Loucy (cell line): ENCODE data around the gene NTNG1.

Source experiments
- H2AFZ ChIP-seq: fragments of 200-600 bp; sonication (generic); 2 replicates; pipeline ENCODE4 v1.6.0; 2016; ENCODE audit warnings: antibody characterized with exemption, mild to moderate bottlenecking, low read length, moderate library complexity
- H3F3A ChIP-seq: fragments of 200-600 bp; 2 replicates; pipeline ENCODE4 v1.6.0; 2016; ENCODE audit warnings: antibody characterized with exemption, low read depth, mild to moderate bottlenecking
- H3K27me3 ChIP-seq: fragments of 200-600 bp; sonication (generic); 2 replicates; pipeline ENCODE4 v1.6.1; 2014; ENCODE audit warnings: low read length, mild to moderate bottlenecking; ENCODE audit not compliant: insufficient read depth, poor library complexity, severe bottlenecking
- H3K36me3 ChIP-seq: fragments of 200-600 bp; sonication (generic); 2 replicates; pipeline ENCODE4 v1.6.1; 2016; ENCODE audit warnings: low read length; ENCODE audit not compliant: insufficient read depth
- H3K4me1 ChIP-seq: fragments of 200-600 bp; sonication (generic); 2 replicates; pipeline ENCODE4 v1.5.1; 2014; ENCODE audit warnings: low read length, mild to moderate bottlenecking; ENCODE audit not compliant: insufficient read depth, poor library complexity, severe bottlenecking
- H3K4me2 ChIP-seq: fragments of 200-600 bp; sonication (generic); 2 replicates; pipeline ENCODE4 v1.6.0; 2014; ENCODE audit warnings: antibody characterized with exemption, low read length, low read depth, mild to moderate bottlenecking; ENCODE audit not compliant: poor library complexity, severe bottlenecking
- H3K4me3 ChIP-seq: fragments of 200-600 bp; sonication (generic); 2 replicates; pipeline ENCODE4 v1.5.1; 2014; ENCODE audit warnings: low read length, mild to moderate bottlenecking, mixed read lengths; ENCODE audit not compliant: poor library complexity, severe bottlenecking
- H3K79me2 ChIP-seq: fragments of 200-600 bp; sonication (generic); 2 replicates; pipeline ENCODE4 v1.6.1; 2014; ENCODE audit warnings: low read length; ENCODE audit not compliant: insufficient read depth
- H3K9ac ChIP-seq: fragments of 200-600 bp; sonication (generic); 2 replicates; pipeline ENCODE4 v1.6.0; 2014; ENCODE audit warnings: mild to moderate bottlenecking, low read depth, low read length, moderate library complexity; ENCODE audit not compliant: poor library complexity, severe bottlenecking
- H3K9me2 ChIP-seq: fragments of 200-600 bp; sonication (generic); replicated peaks from 2 replicates; pipeline ENCODE4 v1.6.1; 2016; ENCODE audit warnings: low read depth, low read length, mixed read lengths
- H3K9me3 ChIP-seq: fragments of 200-600 bp; sonication (generic); 2 replicates; pipeline ENCODE4 v1.6.1; 2014; ENCODE audit warnings: mild to moderate bottlenecking, antibody characterized with exemption, low read length, low read depth; ENCODE audit not compliant: insufficient read depth
- H4K20me1 ChIP-seq: fragments of 200-600 bp; sonication (generic); 2 replicates; pipeline ENCODE4 v1.6.0; 2014; ENCODE audit warnings: antibody characterized with exemption, low read length, mild to moderate bottlenecking; ENCODE audit not compliant: insufficient read depth, poor library complexity, severe bottlenecking
- EZH2phosphoT487 ChIP-seq: fragments of 200-600 bp; IDR thresholded peaks from 2 replicates; pipeline ENCODE4 v1.6.1; 2018; ENCODE audit warnings: antibody characterized with exemption, mild to moderate bottlenecking, moderate library complexity, borderline replicate concordance
- TF ChIP-seq, protein P1 (sequence below): fragments of 200-600 bp; sonication (generic); conservative IDR thresholded peaks from 2 replicates; pipeline ENCODE4 v1.5.1; 2014; ENCODE audit warnings: mild to moderate bottlenecking, antibody characterized with exemption, low read length

NTNG1 gene

DNA sequence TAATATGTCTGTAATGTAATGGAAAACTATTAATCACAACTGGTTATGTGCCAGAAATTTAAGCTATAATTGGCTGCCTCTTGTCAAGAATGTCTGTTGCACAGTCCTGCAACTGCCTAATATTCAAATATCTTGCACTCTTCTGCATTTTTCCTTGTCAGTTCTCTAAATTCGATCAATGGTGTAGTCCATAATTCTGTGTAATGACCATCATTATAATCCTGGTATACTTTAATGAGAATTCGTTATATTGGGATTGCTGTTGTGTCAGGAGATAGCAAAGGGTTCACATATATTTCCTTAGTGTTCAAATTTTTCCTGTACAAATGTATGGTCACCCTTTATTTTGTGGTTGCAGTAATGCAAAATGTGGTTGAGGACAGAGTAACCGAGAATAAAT, 4.8 kb downstream of the NTNG1 start:
- Histone ChIP-seq H3K27me3 (no peaks in the 10 kb centered on the region), H3K79me2 (no peaks in the 10 kb centered on the region), H3K9me3 (no peaks in the 10 kb centered on the region), H3K4me1 (no peaks in the 10 kb centered on the region), H3K9ac (no peak overlapping the region), H3K4me2 (no peak overlapping the region), H3K4me3 (no peak overlapping the region), H2AFZ (no peak overlapping the region), H3F3A (no peaks in the 10 kb centered on the region), H4K20me1 (no peaks in the 10 kb centered on the region), H3K36me3 (no peaks in the 10 kb centered on the region), H3K9me2 (no peaks in the 10 kb centered on the region)
- no peak for TF ChIP-seq EZH2phosphoT487
- TF ChIP-seq, protein P1, sequence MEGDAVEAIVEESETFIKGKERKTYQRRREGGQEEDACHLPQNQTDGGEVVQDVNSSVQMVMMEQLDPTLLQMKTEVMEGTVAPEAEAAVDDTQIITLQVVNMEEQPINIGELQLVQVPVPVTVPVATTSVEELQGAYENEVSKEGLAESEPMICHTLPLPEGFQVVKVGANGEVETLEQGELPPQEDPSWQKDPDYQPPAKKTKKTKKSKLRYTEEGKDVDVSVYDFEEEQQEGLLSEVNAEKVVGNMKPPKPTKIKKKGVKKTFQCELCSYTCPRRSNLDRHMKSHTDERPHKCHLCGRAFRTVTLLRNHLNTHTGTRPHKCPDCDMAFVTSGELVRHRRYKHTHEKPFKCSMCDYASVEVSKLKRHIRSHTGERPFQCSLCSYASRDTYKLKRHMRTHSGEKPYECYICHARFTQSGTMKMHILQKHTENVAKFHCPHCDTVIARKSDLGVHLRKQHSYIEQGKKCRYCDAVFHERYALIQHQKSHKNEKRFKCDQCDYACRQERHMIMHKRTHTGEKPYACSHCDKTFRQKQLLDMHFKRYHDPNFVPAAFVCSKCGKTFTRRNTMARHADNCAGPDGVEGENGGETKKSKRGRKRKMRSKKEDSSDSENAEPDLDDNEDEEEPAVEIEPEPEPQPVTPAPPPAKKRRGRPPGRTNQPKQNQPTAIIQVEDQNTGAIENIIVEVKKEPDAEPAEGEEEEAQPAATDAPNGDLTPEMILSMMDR = no peak

DNA sequence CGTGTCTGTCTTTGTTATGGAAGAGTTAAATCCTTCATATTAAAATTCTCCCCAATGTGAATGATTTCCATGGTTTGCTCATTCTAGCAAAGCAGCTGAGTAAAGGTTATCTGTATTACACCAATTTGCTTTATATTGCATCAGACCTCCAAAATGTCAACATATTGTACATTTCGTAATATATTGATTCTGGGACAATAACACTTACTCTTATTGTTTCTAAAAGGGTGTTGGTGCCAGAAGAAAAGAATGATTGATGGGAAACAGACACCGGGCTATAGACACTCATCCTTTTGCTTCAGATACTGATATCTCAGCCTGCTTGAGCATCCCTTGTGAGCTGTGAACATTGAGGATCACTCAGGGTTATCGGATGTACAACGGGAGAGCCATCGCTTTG, 7.0 kb downstream of the NTNG1 start:
- TF ChIP-seq, protein P1 = no peak
- no peak for TF ChIP-seq EZH2phosphoT487
- no peak overlapping the region for H3K9ac ChIP-seq

DNA sequence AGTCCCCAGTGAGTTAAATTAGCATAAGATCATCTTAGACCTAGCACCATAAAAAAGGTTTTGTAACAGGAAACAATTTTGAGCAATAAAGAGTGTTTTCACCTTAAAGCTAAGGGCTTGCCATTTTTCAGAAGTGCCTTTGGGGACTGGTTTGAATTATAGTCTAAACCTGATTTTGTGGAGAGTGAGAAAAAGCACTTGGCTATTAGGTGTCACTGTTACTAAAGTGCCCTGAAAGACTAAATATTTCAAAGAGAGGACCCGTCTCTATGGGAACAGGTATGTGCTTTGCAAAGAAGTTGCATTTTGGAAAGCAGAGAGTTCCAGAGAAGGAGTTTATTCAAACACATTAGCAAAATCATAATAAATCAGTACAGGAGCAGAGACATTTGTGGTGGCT, 9.1 kb downstream of the NTNG1 start:
- H3K4me1 ChIP-seq = no peaks in the 10 kb centered on the region
- H3K9me2 ChIP-seq = no peaks in the 10 kb centered on the region
- H3K27me3 ChIP-seq = no peaks in the 10 kb centered on the region
- TF ChIP-seq EZH2phosphoT487 = no peak
- TF ChIP-seq, protein P1 = no peak
- H3K9ac ChIP-seq = no peak overlapping the region
- H3K36me3 ChIP-seq = no peaks in the 10 kb centered on the region
- no peak overlapping the region for H2AFZ ChIP-seq
- no peak overlapping the region for H3K4me3 ChIP-seq
- H3F3A ChIP-seq = no peaks in the 10 kb centered on the region
- no peaks in the 10 kb centered on the region for H3K9me3 ChIP-seq
- no peaks in the 10 kb centered on the region for H3K79me2 ChIP-seq
- H3K4me2 ChIP-seq = no peak overlapping the region
- no peaks in the 10 kb centered on the region for H4K20me1 ChIP-seq

More for the DNA sequence above, 7.0 kb downstream of the NTNG1 start:
- Histone ChIP-seq H3K27me3 (no peaks in the 10 kb centered on the region), H4K20me1 (no peaks in the 10 kb centered on the region), H3K79me2 (no peaks in the 10 kb centered on the region), H3F3A (no peaks in the 10 kb centered on the region), H3K4me3 (no peak overlapping the region), H3K4me2 (no peak overlapping the region), H3K9me3 (no peaks in the 10 kb centered on the region), H2AFZ (no peak overlapping the region), H3K9me2 (no peaks in the 10 kb centered on the region), H3K36me3 (no peaks in the 10 kb centered on the region), H3K4me1 (no peaks in the 10 kb centered on the region)
